Astrocyte of the cerebellum (primary cell): ENCODE results near the gene LMO7.
A peak's percentile ranks its signal among the peaks of the same experiment; 100 is the strongest.

Experiments
- DNase-seq: peaks from one replicate; pipeline ENCODE4 v3.0.0-alpha.2; 2011; ENCODE audit warnings: low read depth
- H3K4me3 ChIP-seq: 2 replicates; pipeline ENCODE4 v1.5.1; 2011; ENCODE audit warnings: mild to moderate bottlenecking, low read depth, low read length, moderate library complexity
- CTCF ChIP-seq: IDR thresholded peaks from 2 replicates; pipeline ENCODE4 v1.5.1; 2012; ENCODE audit warnings: low read length, low read depth, moderate library complexity, mild to moderate bottlenecking; ENCODE audit errors: missing control alignments
- in situ Hi-C: cut with HindIII; loops from 2 replicates; pipeline ENCODE4 v1.10.0; 2017; ENCODE audit warnings: low sequenced_read_pairs

Gene LMO7

GRCh38 chr13:75687150-75687763 lies 51.1 kb downstream of the LMO7 start:
- peak; percentile 55 for TF ChIP-seq CTCF
- in situ Hi-C loops, result no loop called here
- DNase-seq, result peak; percentile 40
- H3K4me3 ChIP-seq, result no peak overlapping the region

- H3K4me3 ChIP-seq, result no peak overlapping the region
- TF ChIP-seq CTCF, result no peak
- no peak for DNase-seq
- in situ Hi-C loops, result no loop called here
Observed at GRCh38 chr13:75689686-75690085, 53.6 kb downstream of the LMO7 start.

GRCh38 chr13:75690607-75691006 lies 54.5 kb downstream of the LMO7 start:
- in situ Hi-C loops, result no loop called here
- no peak for DNase-seq
- H3K4me3 ChIP-seq, result no peak overlapping the region
- TF ChIP-seq CTCF, result no peak

GRCh38 chr13:75691183-75691582 lies 55.1 kb downstream of the LMO7 start:
- in situ Hi-C loops, result no loop called here
- no peak overlapping the region for H3K4me3 ChIP-seq
- no peak for DNase-seq
- TF ChIP-seq CTCF, result no peak

- no peak for TF ChIP-seq CTCF
- DNase-seq, result no peak
- no peak overlapping the region for H3K4me3 ChIP-seq
- in situ Hi-C loops, result no loop called here
Observed at GRCh38 chr13:75693227-75693626, 57.1 kb downstream of the LMO7 start.

- in situ Hi-C loops, result no loop called here
- DNase-seq, result no peak
- no peak for TF ChIP-seq CTCF
- H3K4me3 ChIP-seq, result no peak overlapping the region
Observed at GRCh38 chr13:75694722-75695121, 58.6 kb downstream of the LMO7 start.
